GM21381 (cell line): Measurements from ENCODE around the gene EEF1G.
"Not testable (repeated sequence)": the region's sequence is repeated elsewhere in the genome, so short reads cannot be mapped to it uniquely, and the experiment has no call there.

ENCODE experiments used
- ATAC-seq: cut with Tn5 transposase; IDR thresholded peaks from one replicate; pipeline ENCODE4 v1.9.1; 2021; ENCODE audit warnings: mild to moderate bottlenecking, moderate library complexity; ENCODE audit not compliant: unreplicated experiment

Gene EEF1G

DNA sequence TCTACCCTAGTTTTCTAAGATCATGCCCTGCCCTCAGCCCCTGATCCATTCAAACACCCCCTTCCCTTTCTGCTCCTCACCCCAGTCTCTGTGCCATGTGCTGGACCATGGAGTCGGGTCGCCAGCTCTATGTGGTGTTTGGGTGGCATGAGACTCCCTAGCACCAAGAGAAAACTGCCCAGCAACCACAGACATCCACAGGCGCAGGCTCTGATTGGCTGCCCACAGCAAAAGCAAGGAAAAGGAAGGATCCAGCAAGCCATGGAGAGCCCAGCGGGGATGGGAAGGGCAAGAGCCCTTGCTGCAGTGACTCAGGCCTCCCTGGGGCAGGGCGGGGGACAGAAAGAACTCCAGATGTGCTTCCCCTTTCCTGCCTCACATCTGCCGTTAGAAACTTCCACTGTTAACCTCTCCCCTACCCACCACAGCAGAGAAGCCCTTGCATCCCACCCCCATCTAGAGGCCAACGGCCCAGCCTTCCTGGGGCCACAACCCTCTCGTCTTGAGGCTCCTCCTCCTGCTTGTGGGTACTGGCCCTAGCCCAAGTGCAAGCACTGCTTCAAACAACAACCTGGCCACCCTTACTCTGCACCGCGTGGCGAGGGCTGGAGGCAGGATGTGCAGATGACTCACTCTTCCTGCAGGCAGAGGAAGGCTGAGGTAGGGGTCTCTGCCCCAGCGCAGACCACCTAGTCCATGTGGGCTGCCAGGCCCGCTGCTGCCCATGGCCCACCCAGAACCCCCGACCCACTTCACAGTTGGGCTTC, 17.4 kb downstream of the EEF1G start:
- ATAC-seq = peak; percentile 43

DNA sequence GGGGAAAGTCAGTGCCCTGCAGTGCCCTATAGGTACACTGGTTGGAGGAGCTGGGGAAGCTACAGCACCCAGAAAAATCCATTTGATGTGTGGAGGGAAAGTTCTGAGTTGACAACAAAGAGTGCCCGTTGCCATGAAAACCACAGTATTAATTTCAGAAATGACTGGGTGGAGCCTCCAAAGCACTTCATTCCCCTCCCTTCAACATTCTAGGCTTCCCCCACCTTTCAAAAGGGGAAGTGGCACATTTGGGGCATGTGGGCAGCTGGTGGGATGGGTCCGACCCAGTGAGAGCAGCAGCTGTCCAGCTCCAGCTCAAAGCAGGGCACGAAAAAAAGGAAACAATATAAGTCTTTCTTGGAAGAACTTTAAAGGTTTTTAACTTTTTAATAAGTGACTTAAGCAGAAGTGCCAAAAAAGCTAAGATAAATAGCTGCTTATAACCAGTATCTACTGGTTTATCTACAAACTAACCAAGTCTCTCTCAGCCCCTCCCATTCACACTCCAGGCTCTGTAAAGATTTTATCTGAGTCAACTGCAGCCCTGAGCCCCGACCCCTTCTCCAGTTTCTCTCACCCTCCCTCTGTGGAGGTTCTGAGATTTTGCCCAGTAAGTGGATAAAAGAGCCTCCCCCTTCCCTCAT, 18.1 kb downstream of the EEF1G start:
- ATAC-seq = peak; percentile 27

DNA sequence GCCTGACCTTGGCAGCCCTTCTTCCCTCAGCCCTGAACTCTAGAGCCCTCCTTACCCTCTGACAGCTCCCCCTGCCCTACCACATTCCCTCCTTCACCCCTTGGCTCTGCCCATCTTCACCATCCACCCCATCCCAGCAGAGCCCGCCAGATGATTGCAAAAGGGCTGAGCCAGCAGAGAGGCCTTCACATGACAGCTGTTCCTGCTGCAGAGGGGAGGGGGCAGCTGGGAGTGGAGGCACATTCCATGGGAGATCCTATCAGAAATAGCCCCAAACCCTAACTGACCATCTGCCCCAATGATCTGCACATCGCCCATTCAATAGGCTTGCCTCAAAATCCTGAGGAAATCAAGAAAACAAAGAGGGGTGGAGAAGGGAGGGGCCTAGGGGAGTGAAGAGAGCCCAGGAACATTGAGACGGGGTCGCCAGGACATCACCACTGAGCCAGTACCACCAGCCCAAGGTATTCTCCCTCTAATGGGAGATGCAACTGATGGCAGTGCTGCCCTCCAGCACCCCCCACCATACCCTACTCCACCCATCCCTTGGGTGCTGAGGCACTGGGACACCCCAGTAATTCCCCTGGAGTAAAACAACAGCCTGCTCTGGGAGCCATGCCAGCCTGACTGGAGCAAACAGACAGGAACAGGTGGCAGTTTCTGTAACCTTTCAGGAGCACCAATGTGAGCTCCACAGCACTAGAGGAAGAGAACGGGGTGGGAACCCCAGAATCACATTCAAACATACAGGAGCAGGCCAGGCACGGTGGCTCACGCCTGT, 19.1 kb downstream of the EEF1G start:
- ATAC-seq = no peak

DNA sequence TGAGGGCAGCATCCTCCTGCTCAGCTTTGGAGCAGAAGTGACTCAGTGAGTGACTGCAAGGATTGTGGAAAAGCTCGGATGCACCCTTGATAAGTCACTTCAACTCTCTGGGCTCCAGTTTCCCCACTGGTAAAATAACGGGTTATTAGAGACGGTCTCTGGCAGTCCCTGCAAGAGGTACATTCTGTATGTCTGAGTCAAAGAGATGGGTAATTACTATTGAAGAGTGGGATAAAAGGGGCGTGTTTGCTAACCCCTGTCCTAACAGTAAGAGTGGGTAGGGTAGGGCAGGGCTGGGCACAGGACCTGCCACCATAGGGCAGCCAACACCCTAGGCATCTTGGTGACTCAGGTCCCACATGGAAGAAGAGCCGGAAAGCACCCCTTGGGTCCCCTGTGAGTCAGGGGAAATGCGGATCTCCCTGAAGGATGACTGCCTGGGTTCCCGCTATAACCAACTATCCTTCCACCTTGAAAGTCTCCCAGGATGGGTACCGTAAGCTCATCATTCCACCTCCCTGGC, 19.8 kb downstream of the EEF1G start:
- ATAC-seq = no peak

DNA sequence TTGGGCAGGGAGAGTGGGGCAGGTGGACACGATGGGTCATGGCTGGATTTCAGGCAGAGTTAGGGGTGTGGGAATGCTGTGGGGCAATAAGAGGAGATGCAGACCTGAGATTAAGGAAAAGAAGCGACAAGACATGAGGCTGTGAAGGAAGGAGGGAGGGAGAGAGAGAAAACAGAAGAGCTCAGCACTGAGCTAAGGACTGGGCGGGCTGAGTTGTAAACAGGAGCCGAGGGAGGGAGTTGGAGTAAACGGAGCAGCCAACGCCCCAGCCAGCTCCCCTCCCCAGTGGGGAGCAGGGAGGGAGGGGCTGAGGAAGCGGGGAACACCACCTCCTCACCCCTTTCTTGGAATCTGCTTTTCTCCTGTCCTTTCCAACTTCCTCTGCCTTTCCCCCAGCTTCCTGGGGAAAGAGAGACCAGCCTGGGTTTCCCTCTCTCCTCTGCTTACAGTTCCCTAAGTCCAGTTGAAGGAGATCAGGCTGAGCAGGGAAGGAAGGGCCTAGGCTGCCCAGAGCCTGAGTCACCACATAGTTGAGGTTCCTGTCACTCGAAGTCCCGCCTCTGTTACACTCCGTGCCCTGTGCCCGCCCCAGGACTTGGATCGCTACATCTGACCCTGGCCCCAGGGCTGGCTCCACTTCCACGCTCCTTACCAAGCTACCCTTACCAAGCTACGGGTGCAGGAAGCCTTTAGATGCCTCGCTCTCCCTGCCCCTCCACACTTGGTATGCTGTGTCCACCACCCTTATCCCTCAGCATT, 20.4 kb downstream of the EEF1G start:
- ATAC-seq = no peak

- no peak for ATAC-seq
Measured at GRCh38 chr11:62552485-62553079, 21.1 kb downstream of the EEF1G start.

- not testable (repeated sequence) for ATAC-seq
Measured at GRCh38 chr11:62550478-62550877, 23.2 kb downstream of the EEF1G start.

DNA sequence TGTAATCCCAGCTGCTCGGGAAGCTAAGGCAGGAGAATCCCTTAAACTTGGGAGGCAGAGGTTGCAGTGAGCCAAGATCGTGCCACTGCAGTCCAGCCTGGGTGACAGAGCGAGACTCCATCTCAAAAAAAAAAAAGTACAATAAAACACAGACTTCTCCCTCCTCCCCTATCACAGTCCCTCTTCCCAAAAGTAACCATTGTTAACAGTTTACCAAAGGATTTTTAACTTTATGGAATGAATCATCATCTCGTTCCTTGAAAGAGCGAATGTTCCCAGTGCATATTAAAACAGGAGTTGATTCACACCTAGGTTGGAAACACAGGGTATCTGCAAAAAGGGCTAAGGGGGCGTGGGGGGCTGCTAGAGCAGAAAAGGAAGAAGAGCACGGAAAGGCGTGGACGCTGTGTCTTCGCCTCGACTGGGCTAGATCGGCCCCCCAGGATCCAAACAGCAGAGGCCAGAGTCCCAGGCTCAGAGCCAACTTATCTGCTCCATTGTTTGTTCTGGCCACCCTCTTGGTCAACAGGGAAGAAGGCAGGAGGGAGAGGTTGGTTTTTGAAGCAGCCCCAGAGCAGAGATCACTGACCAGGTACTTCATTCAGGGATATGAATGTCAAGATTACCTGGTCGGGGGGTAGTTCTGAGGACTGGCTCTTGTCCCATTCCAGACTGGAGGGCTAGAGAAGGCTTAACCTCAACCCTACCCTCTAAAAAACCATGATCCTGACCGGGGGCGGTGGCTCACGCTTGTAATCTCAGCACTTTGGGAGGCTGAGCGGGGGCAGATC, 25.0 kb downstream of the EEF1G start:
- no peak for ATAC-seq

DNA sequence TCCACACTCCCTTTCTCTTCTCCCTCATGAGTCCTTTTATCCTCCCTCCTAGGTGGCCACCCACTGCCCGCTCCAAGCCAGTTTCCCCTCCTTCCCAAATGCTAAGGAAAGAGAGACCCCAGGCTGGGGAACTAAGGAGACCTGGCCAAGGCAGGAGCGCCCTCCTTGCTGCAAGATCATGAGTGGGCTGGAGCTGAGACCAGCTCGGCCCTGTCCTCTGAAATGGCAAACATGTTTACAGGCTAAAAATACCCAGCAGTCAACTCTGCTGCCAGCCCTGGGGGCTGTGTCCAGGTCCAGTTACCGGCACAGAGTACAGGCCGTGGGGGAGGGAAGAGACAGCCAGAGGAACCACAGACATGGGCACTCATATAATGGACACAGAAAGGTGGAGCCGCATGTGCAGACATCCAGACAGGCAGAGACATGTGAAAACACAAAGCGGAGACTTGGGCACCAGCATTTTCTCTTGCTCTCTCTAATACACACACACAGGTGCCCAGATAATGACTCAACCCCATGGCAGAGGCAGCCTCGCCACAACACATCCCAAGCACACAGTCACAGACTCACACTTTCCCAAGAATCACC, 25.9 kb downstream of the EEF1G start:
- no peak for ATAC-seq

DNA sequence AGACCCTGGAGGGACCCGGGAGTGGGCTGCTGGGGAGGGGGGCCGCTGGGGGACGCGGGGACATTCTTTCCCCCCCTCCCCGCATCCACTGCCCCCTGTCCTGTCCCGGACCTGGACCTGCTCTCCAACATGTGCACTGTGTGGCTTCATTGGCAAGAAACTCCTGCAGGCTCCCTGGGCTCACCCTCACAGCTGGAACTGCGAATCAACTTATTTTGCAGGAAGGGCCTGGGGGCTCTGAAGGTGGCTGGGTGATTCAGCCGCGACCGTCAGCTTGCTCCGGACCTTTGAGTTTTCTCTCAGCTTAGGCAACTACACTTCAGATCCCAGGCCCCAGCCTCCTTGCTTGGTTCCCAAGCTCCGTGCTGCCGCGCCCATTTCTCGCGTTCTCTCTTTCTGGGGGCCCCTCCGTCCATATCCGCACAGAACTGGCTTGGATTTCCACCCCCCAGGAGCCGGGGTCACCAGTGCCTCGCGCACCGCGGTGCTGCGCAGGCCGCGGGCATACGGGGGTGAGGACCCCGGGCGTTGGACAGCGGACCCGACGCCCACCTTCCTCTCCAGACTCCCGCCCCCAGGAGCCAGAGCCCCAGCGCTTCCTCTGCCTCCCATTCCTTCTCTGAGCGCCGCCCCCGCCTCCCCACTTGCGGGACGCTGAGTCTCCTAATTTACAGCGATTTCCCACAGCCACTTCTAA, 26.6 kb downstream of the EEF1G start:
- no peak for ATAC-seq

DNA sequence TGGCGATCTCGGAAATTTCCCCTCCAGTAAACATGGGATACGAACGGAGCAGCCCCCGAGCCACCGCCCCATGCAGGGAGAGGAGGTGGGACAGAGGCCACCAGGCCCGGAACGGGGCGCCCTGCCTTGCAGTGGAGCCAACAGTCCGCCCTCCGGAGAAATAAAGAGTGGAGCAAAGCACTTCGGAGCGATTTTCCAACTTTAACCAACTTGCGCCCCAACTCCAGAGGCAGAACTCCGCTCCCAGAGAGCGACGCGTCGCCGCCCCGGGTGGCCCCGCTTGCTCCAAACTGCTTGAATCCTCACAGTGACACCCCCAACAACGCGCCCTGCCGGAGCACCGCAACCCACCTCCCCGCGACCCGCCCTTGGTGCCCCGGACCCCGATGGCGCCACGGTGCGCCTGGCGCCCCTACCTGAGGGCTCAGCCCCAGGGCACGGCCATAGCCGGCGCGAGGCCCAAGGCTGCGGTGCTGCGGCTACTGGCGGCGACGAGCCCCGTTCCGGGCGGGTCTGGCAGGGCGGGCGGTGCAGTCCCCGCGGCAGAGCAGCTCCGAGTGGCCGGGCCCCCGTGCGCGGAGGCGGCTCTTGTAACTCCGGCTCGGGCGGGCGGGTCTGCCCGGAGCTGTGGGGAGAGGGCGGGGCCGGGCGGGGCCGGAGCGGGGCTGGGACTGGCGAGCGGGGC, 27.3 kb downstream of the EEF1G start, which contains the start of gene AHNAK:
Gene AHNAK, minus strand, starts transcription at position 563 of the 685 bp plus-strand sequence. CDS start 10,708 bp downstream, outside the sequence.
- ATAC-seq = no peak

DNA sequence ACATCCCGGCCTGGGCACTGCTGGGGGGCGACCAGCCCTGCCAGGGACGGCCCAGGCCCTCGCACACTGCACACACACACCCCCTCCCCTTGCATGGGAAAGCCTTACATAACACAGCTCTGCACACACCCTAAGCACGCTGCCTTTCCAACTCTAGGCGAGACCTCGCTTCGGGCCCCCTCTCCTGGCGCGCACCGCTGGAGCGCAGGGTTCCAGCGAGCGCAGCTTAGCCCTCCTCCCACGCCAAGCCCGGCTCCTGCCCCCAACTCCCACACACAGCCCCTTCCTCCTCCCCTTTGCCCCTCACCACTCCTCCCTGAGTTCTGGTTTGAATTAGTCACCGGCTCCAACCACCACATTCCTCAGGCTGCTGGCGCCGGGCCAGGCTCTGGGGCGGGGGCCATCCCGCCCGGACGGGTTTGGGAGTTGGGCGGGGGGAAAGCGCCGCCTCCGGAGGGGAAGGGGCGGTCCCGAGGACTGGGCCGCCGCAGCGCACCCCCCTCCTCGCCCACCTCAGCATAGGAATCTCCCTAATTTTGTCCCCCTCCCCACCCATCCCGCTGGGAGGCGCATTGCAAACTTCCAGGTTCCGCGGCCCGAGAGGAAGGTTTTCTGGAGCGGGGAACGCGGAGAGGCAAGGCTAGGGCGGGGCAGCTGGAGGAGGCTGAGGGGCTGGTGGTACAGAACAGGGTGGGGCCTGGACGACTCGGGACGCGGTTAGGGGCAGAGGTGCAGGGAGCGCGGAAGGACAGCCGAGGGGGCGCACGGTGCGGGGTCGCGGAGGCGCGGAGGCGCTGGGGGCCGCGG, 28.1 kb downstream of the EEF1G start:
- ATAC-seq = no peak

DNA sequence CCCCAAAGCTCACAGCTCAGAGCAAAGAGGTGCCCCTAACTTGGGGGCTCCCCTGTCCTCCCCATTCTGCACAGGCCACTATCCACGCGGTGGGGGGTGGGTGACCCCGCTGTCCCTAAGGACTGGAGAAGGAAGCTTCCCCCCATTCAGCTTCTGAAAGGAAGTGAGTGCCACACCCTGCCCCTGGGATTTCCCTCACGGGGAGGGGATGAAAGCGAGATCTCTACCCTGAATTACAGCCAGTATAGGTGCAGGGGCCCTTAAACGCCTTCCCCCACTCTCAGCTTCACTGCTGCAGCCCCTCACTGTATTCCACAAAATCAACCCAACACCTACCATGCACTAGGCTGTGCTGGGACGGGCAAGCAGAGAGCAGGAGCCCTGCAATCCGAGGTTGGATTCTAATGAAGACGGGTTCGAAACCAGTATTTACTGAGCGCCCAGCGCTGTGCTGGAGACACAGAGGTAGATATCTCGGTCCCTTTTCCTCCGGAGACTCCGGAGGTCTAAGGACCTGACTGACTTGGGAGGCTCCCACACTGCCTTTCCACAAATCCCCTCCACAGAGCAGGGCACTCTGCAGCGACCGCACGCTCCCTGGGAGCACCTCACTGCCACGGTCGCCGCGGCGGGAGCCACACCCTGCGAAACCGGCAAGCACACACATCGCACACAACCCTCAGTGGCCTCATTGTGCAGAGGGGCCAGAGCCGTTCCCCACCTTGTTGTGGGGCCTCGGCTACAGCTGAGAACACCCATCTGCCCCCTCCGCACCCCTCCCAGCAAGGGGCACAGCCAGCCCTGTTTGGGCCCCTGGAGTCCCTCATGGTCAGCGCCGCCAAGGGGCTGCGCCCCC, 28.9 kb downstream of the EEF1G start:
- no peak for ATAC-seq

DNA sequence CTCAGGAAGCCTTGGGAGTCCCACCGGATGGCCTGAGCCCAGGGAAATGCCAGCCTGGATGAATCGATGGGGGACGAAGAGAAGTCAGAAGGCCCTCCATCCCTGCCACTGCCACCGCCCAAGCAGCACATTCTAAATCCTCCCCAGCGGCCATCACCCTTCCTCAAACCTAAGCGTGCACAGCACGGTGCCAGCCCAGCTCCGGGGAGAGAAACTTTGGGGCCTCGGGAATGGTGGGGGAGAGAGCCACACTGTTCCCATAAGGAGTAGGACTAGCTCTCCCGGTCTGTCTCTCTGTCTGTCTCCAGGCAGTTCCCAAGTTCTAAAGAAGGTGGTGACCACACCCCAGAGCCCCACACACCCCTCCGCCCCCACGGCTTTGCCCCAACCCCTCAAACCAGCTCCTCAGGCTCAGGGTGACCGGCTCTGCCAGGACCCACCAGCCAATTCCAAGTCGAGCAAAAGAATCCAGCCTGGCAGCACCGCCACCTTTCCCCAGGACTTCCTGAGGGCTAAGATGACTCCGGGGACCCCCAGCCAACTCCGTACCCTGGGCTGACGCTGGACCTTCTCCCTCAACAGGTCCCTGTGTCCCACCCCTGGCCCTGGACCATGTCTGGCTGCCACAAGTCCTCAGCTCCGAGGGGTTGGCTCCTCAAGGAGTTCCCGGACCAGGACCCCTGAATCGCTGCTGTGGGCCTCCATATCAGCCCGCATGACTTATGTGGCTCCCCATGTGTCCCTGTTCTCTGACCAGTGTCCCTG, 29.8 kb downstream of the EEF1G start:
- ATAC-seq = no peak

GRCh38 chr11:62542750-62543567, 30.7 kb downstream of the EEF1G start:
- ATAC-seq = no peak
